Common myeloid progenitor, CD34-positive (primary cell): Measurements from ENCODE around the gene NDUFS1.
"Not testable (repeated sequence)": the region's sequence is repeated elsewhere in the genome, so short reads cannot be mapped to it uniquely, and the experiment has no call there.

Experiments used
- CTCF ChIA-PET: fragments of 350-600 bp; sonication (Branson Sonifier 250); formaldehyde crosslinking; loops from one replicate; lab custom pipeline; 2021; ENCODE audit warnings: antibody characterized with exemption; lab: Charles Lee
- POLR2A ChIA-PET: fragments of 350-600 bp; sonication (Branson Sonifier 250); formaldehyde crosslinking; loops from one replicate; lab custom pipeline; 2021; ENCODE audit warnings: antibody characterized with exemption; lab: Charles Lee
- DNase-seq, 3 donors: peaks; one replicate each; pipeline versions ENCODE4 v3.0.0 to v3.0.0-alpha.2; 2013
- H3K27ac ChIP-seq, 2 experiments: 1 replicate in 1 of 2; 2 replicates in 1 of 2; pipeline ENCODE4 v1.7.0; 2013; ENCODE audit warnings: inconsistent platforms in 2 of 2, low read length in 2 of 2, mild to moderate bottlenecking in 2 of 2, low read depth in 1 of 2, moderate library complexity in 1 of 2; ENCODE audit not compliant: severe bottlenecking in 2 of 2, insufficient read depth in 1 of 2, poor library complexity in 1 of 2
- H3K27me3 ChIP-seq, 5 experiments: replicated peaks in 2 of 5; 1 replicate in 3 of 5; 2 replicates in 2 of 5; pipeline versions ENCODE4 v1.6.1 to v1.7.0; 2013; ENCODE audit warnings: low read length in 4 of 5, mild to moderate bottlenecking in 2 of 5, moderate library complexity in 2 of 5, inconsistent platforms in 1 of 5; ENCODE audit not compliant: insufficient read depth in 5 of 5, control insufficient read depth in 4 of 5
- H3K36me3 ChIP-seq, 4 experiments: 1 replicate in 2 of 4; 2 replicates in 2 of 4; pipeline versions ENCODE4 v1.6.1 to v1.7.0; 2013; ENCODE audit warnings: low read length in 3 of 4, control low read depth in 1 of 4, mild to moderate bottlenecking in 1 of 4; ENCODE audit not compliant: control insufficient read depth in 4 of 4, insufficient read depth in 4 of 4
- H3K4me1 ChIP-seq, 4 experiments: 1 replicate in 3 of 4; 2 replicates in 1 of 4; pipeline versions ENCODE4 v1.6.1 to v1.7.1; 2013; ENCODE audit warnings: low read length in 3 of 4, mild to moderate bottlenecking in 3 of 4, control low read depth in 1 of 4, inconsistent platforms in 1 of 4, moderate library complexity in 1 of 4; ENCODE audit not compliant: control insufficient read depth in 4 of 4, insufficient read depth in 4 of 4; ENCODE audit errors: control extremely low read depth in 1 of 4
- H3K4me3 ChIP-seq, 7 experiments: 1 replicate in 4 of 7; 2 replicates in 3 of 7; pipeline versions ENCODE4 v1.5.1 to v1.7.0; 2013; ENCODE audit warnings: mild to moderate bottlenecking in 7 of 7, low read length in 6 of 7, moderate library complexity in 6 of 7, inconsistent platforms in 2 of 7, low read depth in 2 of 7, control low read depth in 1 of 7; ENCODE audit not compliant: insufficient read depth in 4 of 7, control insufficient read depth in 1 of 7; ENCODE audit errors: extremely low read depth in 1 of 7
- H3K9me3 ChIP-seq, 5 experiments: 1 replicate in 4 of 5; 2 replicates in 1 of 5; pipeline versions ENCODE4 v1.6.1 to v1.7.1; 2013; ENCODE audit warnings: low read length in 4 of 5, mild to moderate bottlenecking in 2 of 5, inconsistent platforms in 1 of 5, low read depth in 1 of 5, moderate library complexity in 1 of 5; ENCODE audit not compliant: control insufficient read depth in 4 of 5, insufficient read depth in 2 of 5; ENCODE audit errors: control extremely low read depth in 1 of 5
- WGBS: methylation state at CpG from one replicate; pipeline ENCODE4 v1.1.5; 2013; ENCODE audit not compliant: insufficient coverage; 5-methylcytosine and 5-hydroxymethylcytosine counted together

Gene NDUFS1

GRCh38 chr2:206108713-206109112 lies 50.5 kb downstream of the NDUFS1 start:
- peaks cover 0 to 2% (median 0%) of the 10 kb centered on the region in 4 experiments for H3K36me3 ChIP-seq
- H3K9me3 ChIP-seq = peaks cover 0 to 3% (median 0%) of the 10 kb centered on the region in 5 experiments
- ChIA-PET POLR2A (no interaction called here), CTCF (no interaction called here)
- no peaks in the 10 kb centered on the region for H3K27me3 ChIP-seq
- no peak overlapping the region for H3K4me3 ChIP-seq
- H3K4me1 ChIP-seq = peaks cover 0 to 6% (median 0%) of the 10 kb centered on the region in 4 experiments
- no peak for DNase-seq
- WGBS = 100% methylated on average over 2 of the region's 7 CpGs
- no peak overlapping the region for H3K27ac ChIP-seq

- H3K9me3 ChIP-seq = no peaks in the 10 kb centered on the region
- POLR2A ChIA-PET = interaction anchor here (1.6 kb wide), 1 partner anchor 10 kb away, joined by 4 read pairs; no protein-coding TSS in a partner anchor
- no peaks in the 10 kb centered on the region for H3K36me3 ChIP-seq
- WGBS = 98% methylated on average over 4 of the region's 5 CpGs
- CTCF ChIA-PET = interaction anchor here (0.9 kb wide), 1 partner anchor 9 kb away, joined by 3 read pairs; no protein-coding TSS in a partner anchor
- H3K27me3 ChIP-seq = no peaks in the 10 kb centered on the region
- H3K4me3 ChIP-seq = no peak overlapping the region
- H3K4me1 ChIP-seq = no peaks in the 10 kb centered on the region
- no peak overlapping the region for H3K27ac ChIP-seq
- no peak for DNase-seq
These were observed 53.7 kb downstream of the NDUFS1 start for GRCh38 chr2:206105541-206105940.

GRCh38 chr2:206105038-206105437 lies 54.2 kb downstream of the NDUFS1 start:
- Histone ChIP-seq H3K27me3 (no peaks in the 10 kb centered on the region), H3K27ac (no peak overlapping the region), H3K9me3 (no peaks in the 10 kb centered on the region), H3K4me1 (no peaks in the 10 kb centered on the region), H3K36me3 (no peaks in the 10 kb centered on the region), H3K4me3 (no peak overlapping the region)
- DNase-seq = no peak
- POLR2A ChIA-PET = interaction anchor here (1.6 kb wide), 1 partner anchor 9 kb away, joined by 4 read pairs; no protein-coding TSS in a partner anchor
- WGBS = 96% methylated on average over 3 of the region's 4 CpGs
- CTCF ChIA-PET = interaction anchor here (0.9 kb wide), 1 partner anchor 8 kb away, joined by 3 read pairs; no protein-coding TSS in a partner anchor

- H3K9me3 ChIP-seq, H3K27me3 ChIP-seq, POLR2A ChIA-PET, H3K4me3 ChIP-seq, H3K27ac ChIP-seq, H3K36me3 ChIP-seq, DNase-seq: not testable (repeated sequence)
- WGBS = 98% methylated on average over 19 of the region's 19 CpGs
- CTCF ChIA-PET = interaction anchor here (1.3 to 5.7 kb wide), 3 partner anchors 8 to 28 kb away, joined by 3 to 41 read pairs (median 4); partner anchors contain the start of gene INO80D
- H3K4me1 ChIP-seq = peaks cover 14 to 37% (median 25%) of the 10 kb centered on the region in 4 experiments
These were observed 60.4 kb downstream of the NDUFS1 start for GRCh38 chr2:206098872-206099271.

- ChIA-PET POLR2A (no interaction called here), CTCF (interaction anchor here (1.3 to 5.7 kb wide), 3 partner anchors 9 to 29 kb away, joined by 3 to 41 read pairs (median 4); partner anchors contain the start of gene INO80D)
- Histone ChIP-seq H3K27me3 (no peaks in the 10 kb centered on the region), H3K9me3 (no peaks in the 10 kb centered on the region), H3K36me3 (peaks cover 0 to 3% (median 1%) of the 10 kb centered on the region in 4 experiments), H3K27ac (no peak overlapping the region), H3K4me3 (no peak overlapping the region), H3K4me1 (peaks cover 14 to 41% (median 29%) of the 10 kb centered on the region in 4 experiments)
- WGBS = 98% methylated on average over 7 of the region's 9 CpGs
- DNase-seq = no peak
These were observed 60.8 kb downstream of the NDUFS1 start for GRCh38 chr2:206098471-206098870.

- Histone ChIP-seq H3K4me1 (peaks cover 14 to 44% (median 36%) of the 10 kb centered on the region in 4 experiments), H3K4me3 (no peak overlapping the region), H3K36me3 (peaks cover 0 to 5% (median 1%) of the 10 kb centered on the region in 4 experiments), H3K9me3 (no peaks in the 10 kb centered on the region), H3K27ac (peak overlapping the region; percentile 74 to 86), H3K27me3 (no peaks in the 10 kb centered on the region)
- WGBS = no CpG with 5 or more reads among the region's 2 CpGs
- DNase-seq = no peak
- ChIA-PET POLR2A (interaction anchor here (3.3 kb wide), 1 partner anchor 11 kb away, joined by 17 read pairs; the partner anchor contains the start of gene INO80D), CTCF (interaction anchor here (0.7 to 5.7 kb wide), 8 partner anchors 9 to 58 kb away, joined by 3 to 41 read pairs (median 4); partner anchors contain the start of gene INO80D)
These were observed 62.4 kb downstream of the NDUFS1 start for GRCh38 chr2:206096876-206097275.
